NCI-H1092 treated with DMSO at 0.1 percent for 48 hours (cell line): ENCODE results near the gene KLHL8.

Experiments used
- DNase-seq: peaks from one replicate; lab custom pipeline; 2025; lab: John Stamatoyannopoulos, UW

KLHL8 gene

DNA sequence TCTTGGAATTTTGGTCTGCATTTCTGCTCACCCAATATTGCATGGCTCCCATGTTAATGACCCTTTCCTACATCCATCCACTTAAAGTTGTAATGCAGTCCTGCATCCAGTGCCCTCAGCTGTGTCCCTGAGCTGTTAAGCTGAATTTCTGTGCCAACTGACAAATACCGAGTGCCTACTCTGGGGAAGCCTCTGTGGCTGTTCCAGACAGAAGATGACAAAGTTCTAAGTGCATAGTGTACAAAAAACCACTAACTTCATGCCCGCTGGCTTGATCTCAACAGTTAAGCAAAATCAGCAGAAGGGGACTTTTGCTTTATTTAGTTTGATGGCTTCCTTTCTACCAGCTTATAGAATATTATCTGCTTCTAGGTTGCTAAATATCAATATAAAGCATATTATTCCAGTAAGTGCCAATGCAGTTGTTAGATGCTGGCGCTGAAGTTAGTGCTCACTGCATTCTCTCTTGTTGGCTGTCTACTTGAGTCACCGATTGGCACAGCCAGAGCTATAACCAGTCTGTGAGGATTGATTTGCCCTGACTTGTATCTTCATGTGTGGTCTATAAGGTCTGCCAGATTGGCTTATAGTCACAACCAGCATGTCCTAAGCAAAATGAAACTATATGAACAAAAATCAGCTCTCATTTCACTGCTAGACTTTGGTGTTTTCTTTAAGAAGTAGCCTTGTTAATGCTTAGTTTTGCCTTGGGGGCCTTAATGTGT lies 98.9 kb downstream of the KLHL8 start:
- DNase-seq: no peak

DNA sequence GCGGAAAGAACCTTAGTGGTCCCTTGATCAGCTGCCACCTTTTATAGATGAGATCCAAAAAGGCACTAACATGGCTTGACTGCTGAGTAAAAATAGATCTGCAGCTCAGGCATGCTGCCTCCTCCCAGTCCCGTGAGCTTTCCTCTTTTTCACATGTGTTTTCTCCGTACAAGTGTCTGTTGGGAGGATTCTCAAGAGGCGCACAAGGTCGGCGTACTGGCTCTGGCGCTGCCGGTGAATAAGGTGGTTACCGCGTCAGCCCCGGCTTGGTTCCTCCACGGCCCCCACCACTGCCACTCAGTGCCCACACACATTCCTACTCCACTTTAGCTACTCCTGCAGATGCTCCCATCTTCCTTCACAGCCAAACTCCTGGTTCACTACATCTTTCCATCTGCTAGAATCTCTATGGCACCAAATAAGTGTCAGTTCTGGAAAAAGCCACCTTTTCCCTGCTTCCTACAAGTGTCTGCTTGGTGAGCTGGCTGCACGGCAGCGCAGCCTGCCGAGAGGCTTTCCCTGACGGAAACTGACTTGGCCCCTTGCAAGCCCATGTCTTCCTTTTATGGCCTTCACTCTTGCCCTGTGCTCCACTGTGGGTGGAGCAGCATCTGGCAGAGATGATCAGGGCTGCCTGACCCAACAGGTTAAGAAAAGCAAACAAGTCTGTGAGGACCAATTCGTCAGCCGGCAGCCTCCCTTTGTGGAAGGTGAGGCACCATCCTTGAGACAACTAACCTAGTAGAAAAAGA lies 99.8 kb downstream of the KLHL8 start:
- DNase-seq: no peak

DNA sequence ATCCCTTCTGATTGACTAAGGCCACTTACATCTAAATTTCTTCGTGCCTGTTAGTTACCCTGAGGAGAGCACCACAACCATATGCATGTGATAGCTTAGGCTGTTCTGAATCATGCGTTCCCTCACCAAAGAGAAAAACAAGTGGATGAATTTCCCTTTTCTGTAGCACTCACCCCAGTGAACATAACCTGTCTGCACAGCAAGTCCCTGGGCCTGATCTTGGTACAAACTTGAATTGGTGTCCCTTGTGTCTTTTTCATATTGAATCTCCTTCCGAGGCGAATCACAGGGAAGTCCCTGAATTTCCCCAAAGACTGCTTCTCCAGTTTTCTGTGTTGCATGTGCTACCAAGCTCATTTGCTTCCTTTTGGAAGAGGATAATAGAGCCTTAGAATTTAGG lies 100.4 kb downstream of the KLHL8 start:
- DNase-seq: no peak

DNA sequence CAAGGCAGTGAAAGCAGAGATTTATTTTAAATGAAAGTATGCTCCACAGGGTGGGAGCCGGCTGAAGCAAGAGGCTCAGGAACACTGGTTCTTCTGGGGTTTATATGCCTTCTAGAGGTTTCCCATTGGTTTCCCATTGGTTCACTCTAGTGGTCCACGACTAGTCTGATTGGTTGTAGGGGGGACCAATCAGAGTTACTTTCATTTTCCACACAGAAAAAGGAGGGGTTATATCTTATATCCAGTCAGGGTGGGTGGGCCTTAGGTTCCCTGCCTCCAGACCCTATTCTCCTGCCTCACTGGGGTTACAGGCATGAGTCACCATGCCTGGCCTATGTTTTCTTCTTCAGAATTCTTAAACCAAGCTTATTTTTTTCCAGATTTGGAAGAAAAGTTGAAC lies 101.6 kb downstream of the KLHL8 start:
- no peak for DNase-seq

DNA sequence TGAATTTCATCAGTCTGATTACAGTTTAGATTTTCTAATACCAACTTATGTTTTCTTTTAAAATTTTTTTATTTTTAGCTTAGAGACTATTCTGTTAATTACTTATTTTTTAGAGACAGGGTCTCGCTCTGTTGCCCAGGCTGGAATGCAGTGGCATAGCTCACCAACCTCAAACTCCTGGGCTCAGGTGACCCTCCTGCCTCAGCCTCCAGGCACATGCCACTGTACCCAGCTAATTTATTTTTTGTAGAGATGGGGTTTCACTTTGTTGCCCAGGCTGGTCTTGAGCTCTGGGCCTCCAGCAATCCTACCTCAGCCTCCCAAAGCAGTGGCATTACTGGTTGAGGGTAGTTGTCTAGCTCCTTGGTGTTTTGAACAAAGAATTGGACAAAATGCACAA lies 102.0 kb downstream of the KLHL8 start:
- DNase-seq: no peak

DNA sequence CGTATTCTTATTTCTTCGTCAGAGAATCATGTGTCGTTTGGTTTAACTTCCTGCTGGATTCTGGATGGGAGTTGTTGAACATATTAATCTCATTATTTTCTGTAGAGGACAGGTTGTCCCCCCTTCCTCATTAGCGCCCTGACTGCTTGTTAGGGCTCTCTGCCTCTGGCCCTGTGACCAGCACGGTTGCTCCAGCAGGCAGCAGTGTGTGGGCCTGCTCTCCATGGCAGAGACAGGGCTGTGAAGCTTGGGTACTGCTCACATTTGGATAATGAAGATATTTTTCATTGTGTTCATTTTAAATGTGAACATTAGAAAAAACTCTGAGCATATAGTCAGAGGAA lies 102.7 kb downstream of the KLHL8 start:
- no peak for DNase-seq

DNA sequence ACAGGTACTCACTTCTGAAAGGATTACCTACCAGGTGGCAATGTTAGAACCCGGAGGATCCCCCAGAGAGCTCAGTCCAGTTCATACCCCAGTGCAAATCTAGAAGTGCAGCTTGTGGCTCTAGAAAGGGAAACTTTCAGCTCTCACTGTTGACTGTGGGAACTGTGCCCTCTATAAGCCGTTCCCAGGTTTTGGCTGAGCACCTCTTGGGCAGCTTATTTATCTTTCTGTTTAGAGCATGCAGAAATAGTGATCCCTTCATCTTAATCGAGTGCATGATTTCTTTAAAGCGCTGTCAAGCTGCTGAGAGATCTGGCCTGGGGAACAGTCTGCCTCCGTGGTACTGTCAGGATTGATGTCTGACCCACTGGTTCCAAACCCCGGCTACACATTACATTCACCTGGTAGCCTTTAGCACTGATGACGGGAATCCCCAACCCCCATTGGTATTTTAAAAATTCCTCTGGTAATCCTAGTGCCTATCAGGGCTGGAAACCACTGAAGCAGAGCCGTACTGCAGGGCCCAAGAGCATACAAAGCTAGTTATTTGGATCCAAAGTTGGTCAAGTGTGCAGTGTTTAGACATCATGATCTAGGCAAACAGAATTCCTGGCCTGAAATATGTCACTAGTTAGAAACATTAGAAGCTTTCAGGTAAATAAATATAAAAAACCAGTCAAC lies 103.2 kb downstream of the KLHL8 start:
- no peak for DNase-seq

DNA sequence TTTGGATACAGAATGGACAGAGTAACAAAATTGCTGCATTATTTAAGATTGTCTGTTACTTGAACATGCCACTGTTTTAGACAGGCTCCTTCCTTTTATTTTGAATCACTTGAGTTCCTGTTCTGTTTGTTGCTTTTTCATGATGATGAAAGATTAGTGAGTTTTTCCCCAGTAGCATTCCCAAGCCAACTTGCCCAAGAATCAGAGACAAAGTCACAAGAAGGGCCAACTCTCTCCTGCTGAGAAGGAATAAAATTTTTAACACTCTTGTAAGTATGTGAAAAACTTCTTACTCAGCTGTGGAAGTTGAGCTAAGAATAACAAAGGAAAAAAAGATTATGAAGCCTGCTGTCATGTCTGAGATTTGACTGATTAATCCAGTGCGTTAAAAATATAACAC lies 104.2 kb downstream of the KLHL8 start:
- no peak for DNase-seq

DNA sequence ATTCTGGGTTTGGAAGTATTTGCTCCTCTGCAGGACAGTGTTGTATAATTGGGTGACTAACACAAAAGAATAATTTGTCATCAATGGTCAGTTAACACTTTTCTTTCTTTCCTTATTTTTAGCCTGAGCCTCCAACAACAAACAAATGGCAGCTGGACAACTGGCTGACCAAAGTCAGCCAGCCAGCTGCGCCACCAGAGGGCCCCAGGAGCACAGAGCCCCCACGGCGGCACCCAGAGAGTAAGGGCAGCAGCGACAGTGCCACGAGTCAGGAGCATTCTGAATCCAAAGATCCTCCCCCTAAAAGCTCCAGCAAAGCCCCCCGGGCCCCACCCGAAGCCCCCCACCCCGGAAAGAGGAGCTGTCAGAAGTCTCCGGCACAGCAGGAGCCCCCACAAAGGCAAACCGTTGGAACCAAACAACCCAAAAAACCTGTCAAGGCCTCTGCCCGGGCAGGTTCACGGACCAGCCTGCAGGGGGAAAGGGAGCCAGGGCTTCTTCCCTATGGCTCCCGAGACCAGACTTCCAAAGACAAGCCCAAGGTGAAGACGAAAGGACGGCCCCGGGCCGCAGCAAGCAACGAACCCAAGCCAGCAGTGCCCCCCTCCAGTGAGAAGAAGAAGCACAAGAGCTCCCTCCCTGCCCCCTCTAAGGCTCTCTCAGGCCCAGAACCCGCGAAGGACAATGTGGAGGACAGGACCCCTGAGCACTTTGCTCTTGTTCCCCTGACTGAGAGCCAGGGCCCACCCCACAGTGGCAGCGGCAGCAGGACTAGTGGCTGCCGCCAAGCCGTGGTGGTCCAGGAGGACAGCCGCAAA lies 106.0 kb downstream of the KLHL8 start:
- no peak for DNase-seq

DNA sequence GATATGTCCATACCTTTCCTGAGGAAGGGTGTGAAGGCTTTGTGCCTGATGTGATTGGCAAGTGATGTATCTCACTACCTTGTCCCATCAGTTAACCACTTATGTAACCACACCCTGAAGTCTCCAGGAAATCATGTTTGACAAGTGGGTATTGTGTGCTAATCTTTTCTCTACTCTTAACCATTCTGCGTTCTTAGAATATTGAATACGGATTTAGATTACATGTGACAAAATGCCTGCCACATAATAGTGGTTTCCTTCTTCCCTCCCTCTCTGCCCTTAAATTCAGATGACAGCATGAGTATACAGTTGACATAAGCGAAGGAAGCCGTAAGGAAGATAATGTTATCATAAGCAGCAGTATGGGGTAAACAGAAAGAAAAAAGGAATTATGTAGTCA lies 108.4 kb downstream of the KLHL8 start:
- no peak for DNase-seq
